Skeletal muscle tissue (tissue), 4 donors: ENCODE results near the gene GPR31. TPM values are rescaled to one million over a fixed set of nuclear protein-coding genes. Genes with fewer than 3 reads are reported as not detected.

Source experiments
- H3K27ac ChIP-seq: one replicate; pipeline ENCODE4 v1.7.0; 2013; ENCODE audit warnings: mild to moderate bottlenecking, low read depth, low read length, inconsistent platforms
- H3K27me3 ChIP-seq, 3 donors: one replicate each; pipeline ENCODE4 v1.7.0; 2013; ENCODE audit warnings: low read length in 3 of 3; ENCODE audit not compliant: control insufficient read depth in 3 of 3, insufficient read depth in 3 of 3
- H3K36me3 ChIP-seq, 3 donors: one replicate each; pipeline ENCODE4 v1.7.0; 2013; ENCODE audit warnings: low read length in 3 of 3; ENCODE audit not compliant: control insufficient read depth in 3 of 3, insufficient read depth in 3 of 3
- H3K4me1 ChIP-seq, 3 donors: one replicate each; pipeline ENCODE4 v1.7.0; 2013; ENCODE audit warnings: low read length in 3 of 3, mild to moderate bottlenecking in 3 of 3; ENCODE audit not compliant: control insufficient read depth in 3 of 3, insufficient read depth in 3 of 3
- H3K4me3 ChIP-seq, 3 donors: one replicate each; pipeline ENCODE4 v1.7.0; 2013; ENCODE audit warnings: low read length in 3 of 3
- H3K9ac ChIP-seq, 3 donors: one replicate each; pipeline ENCODE4 v1.7.0; 2013; ENCODE audit warnings: low read length in 3 of 3, mild to moderate bottlenecking in 3 of 3, moderate library complexity in 2 of 3, low read depth in 1 of 3
- H3K9me3 ChIP-seq, 3 donors: one replicate each; pipeline ENCODE4 v1.7.0; 2013; ENCODE audit warnings: low read length in 3 of 3; ENCODE audit not compliant: control insufficient read depth in 3 of 3
- total RNA-seq: library from RNA; depleted of rRNA; stranded (reverse); fragments of >200 nt; gene quantifications from one replicate; pipeline ENCODE4 v1.2.3, GENCODE V29; 2014
- donor health status: Osteomylitis.

Gene GPR31
- total RNA-seq, 1 donor from 2014 or later, result not detected

DNA sequence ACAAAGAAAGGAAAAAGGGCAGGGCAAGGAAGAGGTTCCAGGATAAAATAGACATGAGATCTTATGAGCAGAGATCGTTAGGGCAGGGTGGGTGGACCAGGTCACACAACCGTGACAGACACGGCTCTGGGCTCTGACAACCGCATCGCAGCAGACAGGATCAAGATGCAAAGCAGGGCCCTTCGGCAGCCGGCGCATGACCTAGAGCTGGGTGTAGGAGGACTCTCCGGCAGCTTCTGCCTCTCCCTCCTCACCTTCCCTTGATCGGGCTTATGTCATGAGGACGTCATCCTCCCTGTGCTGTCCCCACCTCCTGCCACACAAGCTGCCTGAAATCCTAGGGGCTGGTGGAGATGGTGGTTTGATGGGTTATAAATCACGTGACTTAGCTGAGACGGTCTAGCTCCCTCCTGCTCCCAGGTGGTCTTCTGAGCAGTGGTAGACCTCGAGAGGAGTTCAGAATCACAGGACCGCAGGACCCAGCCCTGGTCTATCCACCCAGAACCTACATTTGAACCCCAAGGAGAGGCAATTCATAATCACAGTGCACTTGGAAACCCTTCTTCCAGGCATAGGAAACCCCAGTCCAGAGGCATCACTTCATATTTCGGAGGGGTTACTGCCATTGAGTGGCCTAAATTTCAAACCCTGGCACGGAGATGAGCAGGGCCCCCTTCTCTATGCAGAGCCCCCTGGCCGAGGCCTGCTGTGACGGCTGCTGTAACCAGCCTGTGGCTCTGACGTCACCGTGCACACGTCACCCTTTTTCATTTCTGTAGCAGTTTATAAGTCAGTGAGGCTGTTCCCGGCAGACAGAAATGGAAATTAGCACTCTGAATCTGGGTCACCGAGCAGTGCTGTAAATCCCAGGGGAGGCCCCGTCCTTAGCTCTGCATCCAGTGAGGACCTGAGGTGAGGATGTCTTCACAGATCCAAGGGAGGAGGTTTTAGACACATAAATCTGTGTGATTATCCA lies 43.6 kb downstream of the GPR31 start:
- Histone ChIP-seq H3K9me3 (no peaks in the 10 kb centered on the region), H3K27ac (no peak overlapping the region), H3K9ac (no peak overlapping the region)

GRCh38 chr6:167113047-167113754 lies 44.6 kb downstream of the GPR31 start:
- Histone ChIP-seq H3K4me3 (no peak overlapping the region), H3K9me3 (no peaks in the 10 kb centered on the region), H3K36me3 (no peaks in the 10 kb centered on the region), H3K27me3 (peaks cover 9 to 32% (median 20%) of the 10 kb centered on the region in 3 donors), H3K27ac (no peak overlapping the region), H3K4me1 (no peaks in the 10 kb centered on the region), H3K9ac (no peak overlapping the region)

More for the DNA sequence above, 43.6 kb downstream of the GPR31 start:
- no peak overlapping the region for H3K4me3 ChIP-seq
- H3K4me1 ChIP-seq, result no peaks in the 10 kb centered on the region
- no peaks in the 10 kb centered on the region for H3K36me3 ChIP-seq
- peaks cover 9 to 34% (median 25%) of the 10 kb centered on the region in 3 donors for H3K27me3 ChIP-seq

DNA sequence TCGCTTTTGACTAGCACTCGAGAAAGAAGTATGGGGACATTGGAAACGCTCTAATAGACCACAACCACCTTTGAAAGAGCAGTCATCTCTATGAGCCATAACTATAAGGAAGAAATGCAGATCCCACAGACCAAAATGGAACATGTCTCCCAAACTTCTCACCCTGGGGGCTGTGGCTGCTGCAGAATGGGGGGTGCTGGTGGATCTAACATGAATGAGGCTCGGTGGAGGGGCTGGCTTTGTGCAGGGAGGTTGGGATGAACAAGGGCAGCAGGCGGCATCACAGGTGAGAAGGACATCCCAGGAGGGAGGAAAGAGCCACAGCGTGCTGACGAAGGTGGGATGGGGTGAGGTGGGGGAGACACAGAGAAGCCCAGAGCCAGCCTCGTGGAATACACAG lies 45.4 kb downstream of the GPR31 start:
- Histone ChIP-seq H3K4me3 (no peak overlapping the region), H3K36me3 (no peaks in the 10 kb centered on the region), H3K27me3 (peaks cover 9 to 32% (median 20%) of the 10 kb centered on the region in 3 donors), H3K9me3 (no peaks in the 10 kb centered on the region), H3K27ac (no peak overlapping the region), H3K9ac (no peak overlapping the region), H3K4me1 (no peaks in the 10 kb centered on the region)

DNA sequence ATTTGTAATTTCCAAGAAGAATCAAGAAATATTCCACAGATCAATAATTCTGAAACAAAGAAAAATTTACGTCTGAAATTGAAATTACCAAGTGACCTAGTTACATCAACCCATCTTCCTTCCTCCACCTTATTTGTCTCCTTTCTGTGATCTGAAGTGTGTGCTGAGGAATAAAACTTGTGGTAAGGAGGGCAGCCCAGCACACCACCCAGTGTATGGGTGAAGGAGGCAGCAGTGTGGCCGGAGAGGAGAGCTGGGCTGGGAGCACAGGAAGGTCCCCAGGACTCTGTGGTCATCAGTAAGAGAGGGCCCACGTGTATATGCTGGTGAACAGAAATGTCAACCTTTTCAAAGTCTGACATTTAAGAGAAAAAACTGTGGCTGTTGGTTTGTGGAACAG lies 46.2 kb downstream of the GPR31 start:
- Histone ChIP-seq H3K27ac (no peak overlapping the region), H3K9ac (no peak overlapping the region), H3K27me3 (peaks cover 9 to 32% (median 17%) of the 10 kb centered on the region in 3 donors), H3K4me1 (no peaks in the 10 kb centered on the region), H3K36me3 (no peaks in the 10 kb centered on the region), H3K9me3 (no peaks in the 10 kb centered on the region), H3K4me3 (no peak overlapping the region)

GRCh38 chr6:167109651-167110050 lies 48.1 kb downstream of the GPR31 start:
- peaks cover 9 to 25% (median 13%) of the 10 kb centered on the region in 3 donors for H3K27me3 ChIP-seq
- H3K4me3 ChIP-seq, result no peak overlapping the region
- no peak overlapping the region for H3K27ac ChIP-seq
- no peaks in the 10 kb centered on the region for H3K36me3 ChIP-seq
- H3K4me1 ChIP-seq, result no peaks in the 10 kb centered on the region
- no peaks in the 10 kb centered on the region for H3K9me3 ChIP-seq
- no peak overlapping the region for H3K9ac ChIP-seq

- no peak overlapping the region for H3K4me3 ChIP-seq
- peaks cover 9 to 19% (median 9%) of the 10 kb centered on the region in 3 donors for H3K27me3 ChIP-seq
- no peaks in the 10 kb centered on the region for H3K4me1 ChIP-seq
- no peaks in the 10 kb centered on the region for H3K36me3 ChIP-seq
- no peaks in the 10 kb centered on the region for H3K9me3 ChIP-seq
- H3K9ac ChIP-seq, result no peak overlapping the region
- H3K27ac ChIP-seq, result no peak overlapping the region
Observed at GRCh38 chr6:167108278-167108677, 49.5 kb downstream of the GPR31 start.

DNA sequence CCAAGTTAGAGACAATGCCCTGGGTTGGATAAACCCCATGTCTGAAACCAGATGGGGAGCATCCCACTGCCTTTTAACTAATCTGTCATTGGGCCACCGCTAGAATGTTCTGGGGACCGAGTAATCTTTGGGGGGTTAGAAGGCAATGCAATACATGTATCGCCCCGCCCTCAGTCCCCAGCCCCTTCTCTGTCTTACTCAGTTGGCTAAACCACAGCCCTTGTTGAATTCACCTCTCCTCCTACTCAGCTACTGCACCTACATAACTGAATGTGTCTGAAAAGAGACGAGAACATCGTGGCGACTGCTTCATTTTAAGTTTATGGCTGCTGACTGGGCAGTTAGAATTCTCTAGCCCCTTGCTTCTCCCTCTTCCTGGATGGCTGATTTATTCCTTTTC lies 50.0 kb downstream of the GPR31 start:
- H3K9ac ChIP-seq, result no peak overlapping the region
- H3K36me3 ChIP-seq, result no peaks in the 10 kb centered on the region
- H3K4me1 ChIP-seq, result no peaks in the 10 kb centered on the region

DNA sequence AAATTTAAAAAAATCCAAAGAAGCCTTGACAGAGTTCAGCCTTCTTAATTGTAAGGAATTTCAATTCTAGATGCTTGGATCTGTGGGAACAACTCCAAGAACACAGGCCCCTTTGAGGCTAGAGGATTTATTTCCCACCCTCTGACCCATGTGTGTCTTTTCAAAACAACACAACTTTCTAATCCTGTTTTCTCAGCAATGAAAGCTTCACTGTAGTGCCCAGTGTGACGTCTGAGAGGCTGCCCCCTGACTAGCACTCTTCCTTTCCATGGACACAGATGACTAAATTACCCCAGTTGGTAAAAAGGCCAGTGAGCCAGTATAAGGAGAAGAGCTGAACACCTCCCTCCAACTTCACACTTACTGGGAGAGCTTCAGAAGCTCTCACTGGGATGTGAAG lies 51.4 kb downstream of the GPR31 start:
- Histone ChIP-seq H3K27me3 (peaks cover 0 to 12% (median 3%) of the 10 kb centered on the region in 3 donors), H3K4me1 (no peaks in the 10 kb centered on the region), H3K9ac (no peak overlapping the region), H3K27ac (no peak overlapping the region), H3K36me3 (no peaks in the 10 kb centered on the region), H3K4me3 (no peak overlapping the region), H3K9me3 (no peaks in the 10 kb centered on the region)

More for the DNA sequence above, 50.0 kb downstream of the GPR31 start:
- H3K27ac ChIP-seq, result no peak overlapping the region
- H3K9me3 ChIP-seq, result no peaks in the 10 kb centered on the region
- peaks cover 4 to 18% (median 9%) of the 10 kb centered on the region in 3 donors for H3K27me3 ChIP-seq
- H3K4me3 ChIP-seq, result no peak overlapping the region
